Measurements from ENCODE around the gene SYNJ2BP. TPM values are rescaled to one million over a fixed set of nuclear protein-coding genes. Genes with fewer than 3 reads are reported as not detected.
A peak's percentile ranks its signal among the peaks of the same experiment; 100 is the strongest.
"Not testable (repeated sequence)": the region's sequence is repeated elsewhere in the genome, so short reads cannot be mapped to it uniquely, and the experiment has no call there.

The SYNJ2BP gene
- total and polyA plus RNA-seq, 2 of the 13 experiments (the other 11 are each of a cell fraction or from before 2014, with no cell fraction given) = 18.1 to 28.6 TPM

DNA sequence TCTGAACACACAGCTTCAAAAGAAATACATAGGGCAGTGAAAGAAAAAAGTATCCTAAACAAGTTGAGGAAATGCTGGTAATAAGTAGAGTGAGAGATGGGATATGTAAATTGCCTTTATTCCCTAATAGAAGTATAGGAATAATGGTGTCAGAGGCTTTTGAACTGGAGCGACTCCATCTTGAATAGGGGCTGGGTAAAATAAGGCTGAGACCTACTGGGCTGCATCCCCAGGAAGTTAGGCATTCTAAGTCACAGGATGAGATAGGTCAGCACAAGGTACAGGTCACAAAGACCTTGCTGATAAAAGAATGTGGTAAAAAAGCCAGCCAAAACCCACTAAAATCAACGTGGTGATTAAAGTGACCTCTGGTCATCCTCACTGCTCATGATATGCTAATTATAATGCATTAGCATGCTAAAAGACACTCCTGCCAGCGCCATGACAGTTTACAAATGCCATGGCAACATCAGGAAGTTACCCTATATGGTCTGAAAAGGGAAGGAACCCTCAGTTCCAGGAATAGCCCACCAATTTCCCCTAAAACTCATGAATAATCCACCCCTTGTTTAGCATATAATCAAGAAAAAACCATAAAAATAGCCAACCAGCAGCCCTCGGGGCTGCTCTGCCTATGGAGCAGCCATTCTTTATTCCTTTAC is 2.5 kb upstream of the SYNJ2BP start:
- CTCF ChIA-PET (ENCODE audit: low intra/inter-chr PET ratio, low total read pairs); ATAC-seq; DNase-seq (ENCODE audit: low spot score); in situ Hi-C loops (cut with HindIII; ENCODE audit: extremely low pct_ligation_motif_present, low pct_unique_long_range_greater_than_20kb); POLR2A ChIA-PET; H3K27me3 ChIP-seq (ENCODE audit: control insufficient read depth in 1 of 2, insufficient read depth in 2 of 2, low read length in 2 of 2); H4K20me1 ChIP-seq (ENCODE audit: insufficient read depth, low read length); BruUV-seq (replicated peaks); H3K9ac ChIP-seq (ENCODE audit: insufficient read depth, low read depth, low read length); intact Hi-C loops (cut with micrococcal nuclease; ENCODE audit: unreplicated experiment); H2AFZ ChIP-seq (ENCODE audit: low read length); H3K9me3 ChIP-seq (ENCODE audit: low read length); FAIRE-seq; H3K36me3 ChIP-seq (replicated peaks in 1 of 2; ENCODE audit: control insufficient read depth in 1 of 2, insufficient read depth in 2 of 2, low read length in 2 of 2); H3K27ac ChIP-seq (ENCODE audit: extremely low read length, insufficient read depth, low read length); H3K4me3 ChIP-seq (replicated peaks in 1 of 3; ENCODE audit: insufficient read depth in 1 of 3, low read depth in 2 of 3, low read length in 3 of 3): not testable (repeated sequence)
- H3K4me2 ChIP-seq (ENCODE audit: low read depth, low read length) = 0 out of 2 replicates have a peak overlapping the region, but pooled peaks have one; percentile 7
- peaks cover 23% of the 10 kb centered on the region for H3K4me1 ChIP-seq (ENCODE audit: insufficient read depth, low read length)
- peaks cover 18% of the 10 kb centered on the region for H3K79me2 ChIP-seq (ENCODE audit: insufficient read depth, low read length)
- WGBS (ENCODE audit: low lambda C conversion rate) = 2% methylated on average over 4 of the region's 4 CpGs

DNA sequence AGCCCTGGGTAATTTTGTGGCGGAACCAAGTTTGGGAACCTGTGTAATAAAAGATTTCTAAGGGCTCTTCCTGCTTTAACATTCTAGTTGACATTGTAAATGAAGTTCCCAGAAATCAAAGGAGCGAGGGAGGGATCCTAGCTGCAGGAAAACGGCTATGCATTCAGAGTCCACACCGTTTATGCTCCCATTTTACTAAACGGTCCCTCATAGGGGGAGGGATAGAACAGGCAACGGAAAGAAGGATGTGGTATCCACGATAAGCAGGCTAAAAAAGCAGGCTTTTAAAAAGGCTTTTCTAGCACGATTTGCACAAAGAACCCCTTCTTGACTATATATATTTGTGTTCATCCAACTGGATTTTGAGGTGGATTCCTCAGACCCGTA is 559 bp downstream of the SYNJ2BP start:
- H3K4me1 ChIP-seq (ENCODE audit: insufficient read depth, low read length) = peaks cover 37% of the 10 kb centered on the region
- intact Hi-C loops (cut with micrococcal nuclease; ENCODE audit: unreplicated experiment) = no loop called here
- no peaks in the 10 kb centered on the region for H4K20me1 ChIP-seq (ENCODE audit: insufficient read depth, low read length)
- no peaks in the 10 kb centered on the region for H3K9me3 ChIP-seq (ENCODE audit: low read length)
- CTCF ChIA-PET (ENCODE audit: low intra/inter-chr PET ratio, low total read pairs) = no interaction called here
- H3K36me3 ChIP-seq (replicated peaks in 1 of 2; ENCODE audit: control insufficient read depth in 1 of 2, insufficient read depth in 2 of 2, low read length in 2 of 2) = 0 out of 5 replicates have a peak, but pooled peaks cover 1 to 8% of the 10 kb centered on the region in 2 experiments
- H3K4me3 ChIP-seq (replicated peaks in 1 of 3; ENCODE audit: insufficient read depth in 1 of 3, low read depth in 2 of 3, low read length in 3 of 3) = peak overlapping the region; percentile 79 to 83 (median 81)
- 4% methylated on average over 9 of the region's 9 CpGs for WGBS (ENCODE audit: low lambda C conversion rate)
- H3K79me2 ChIP-seq (ENCODE audit: insufficient read depth, low read length) = peaks cover 21% of the 10 kb centered on the region
- in situ Hi-C loops (cut with HindIII; ENCODE audit: extremely low pct_ligation_motif_present, low pct_unique_long_range_greater_than_20kb) = no loop called here
- DNase-seq (ENCODE audit: low spot score) = no peak
- POLR2A ChIA-PET = no interaction called here
- H3K4me2 ChIP-seq (ENCODE audit: low read depth, low read length) = peak overlapping the region; percentile 81
- H3K27ac ChIP-seq (ENCODE audit: extremely low read length, insufficient read depth, low read length) = peak overlapping the region; percentile 71
- no peaks in the 10 kb centered on the region; a peak in 1 of 5 replicates for H3K27me3 ChIP-seq (ENCODE audit: control insufficient read depth in 1 of 2, insufficient read depth in 2 of 2, low read length in 2 of 2)
- peak overlapping the region; percentile 78 for H3K9ac ChIP-seq (ENCODE audit: insufficient read depth, low read depth, low read length)
- no peak for FAIRE-seq
- TF ChIP-seq ONECUT2 (CRISPR knock-in tag; IDR thresholded peaks at IDR 0.05) = 0 out of 2 replicates have a peak, but pooled peaks have one; percentile 10
- TF ChIP-seq HNRNPH1 (optimal IDR thresholded peaks at IDR 0.05; ENCODE audit: low read depth, low read length) = no peak
- TF ChIP-seq, protein P1, sequence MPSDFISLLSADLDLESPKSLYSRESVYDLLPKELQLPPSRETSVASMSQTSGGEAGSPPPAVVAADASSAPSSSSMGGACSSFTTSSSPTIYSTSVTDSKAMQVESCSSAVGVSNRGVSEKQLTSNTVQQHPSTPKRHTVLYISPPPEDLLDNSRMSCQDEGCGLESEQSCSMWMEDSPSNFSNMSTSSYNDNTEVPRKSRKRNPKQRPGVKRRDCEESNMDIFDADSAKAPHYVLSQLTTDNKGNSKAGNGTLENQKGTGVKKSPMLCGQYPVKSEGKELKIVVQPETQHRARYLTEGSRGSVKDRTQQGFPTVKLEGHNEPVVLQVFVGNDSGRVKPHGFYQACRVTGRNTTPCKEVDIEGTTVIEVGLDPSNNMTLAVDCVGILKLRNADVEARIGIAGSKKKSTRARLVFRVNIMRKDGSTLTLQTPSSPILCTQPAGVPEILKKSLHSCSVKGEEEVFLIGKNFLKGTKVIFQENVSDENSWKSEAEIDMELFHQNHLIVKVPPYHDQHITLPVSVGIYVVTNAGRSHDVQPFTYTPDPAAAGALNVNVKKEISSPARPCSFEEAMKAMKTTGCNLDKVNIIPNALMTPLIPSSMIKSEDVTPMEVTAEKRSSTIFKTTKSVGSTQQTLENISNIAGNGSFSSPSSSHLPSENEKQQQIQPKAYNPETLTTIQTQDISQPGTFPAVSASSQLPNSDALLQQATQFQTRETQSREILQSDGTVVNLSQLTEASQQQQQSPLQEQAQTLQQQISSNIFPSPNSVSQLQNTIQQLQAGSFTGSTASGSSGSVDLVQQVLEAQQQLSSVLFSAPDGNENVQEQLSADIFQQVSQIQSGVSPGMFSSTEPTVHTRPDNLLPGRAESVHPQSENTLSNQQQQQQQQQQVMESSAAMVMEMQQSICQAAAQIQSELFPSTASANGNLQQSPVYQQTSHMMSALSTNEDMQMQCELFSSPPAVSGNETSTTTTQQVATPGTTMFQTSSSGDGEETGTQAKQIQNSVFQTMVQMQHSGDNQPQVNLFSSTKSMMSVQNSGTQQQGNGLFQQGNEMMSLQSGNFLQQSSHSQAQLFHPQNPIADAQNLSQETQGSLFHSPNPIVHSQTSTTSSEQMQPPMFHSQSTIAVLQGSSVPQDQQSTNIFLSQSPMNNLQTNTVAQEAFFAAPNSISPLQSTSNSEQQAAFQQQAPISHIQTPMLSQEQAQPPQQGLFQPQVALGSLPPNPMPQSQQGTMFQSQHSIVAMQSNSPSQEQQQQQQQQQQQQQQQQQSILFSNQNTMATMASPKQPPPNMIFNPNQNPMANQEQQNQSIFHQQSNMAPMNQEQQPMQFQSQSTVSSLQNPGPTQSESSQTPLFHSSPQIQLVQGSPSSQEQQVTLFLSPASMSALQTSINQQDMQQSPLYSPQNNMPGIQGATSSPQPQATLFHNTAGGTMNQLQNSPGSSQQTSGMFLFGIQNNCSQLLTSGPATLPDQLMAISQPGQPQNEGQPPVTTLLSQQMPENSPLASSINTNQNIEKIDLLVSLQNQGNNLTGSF (CRISPR knock-in tag; IDR thresholded peaks at IDR 0.05) = no peak
- TF ChIP-seq, protein P2, sequence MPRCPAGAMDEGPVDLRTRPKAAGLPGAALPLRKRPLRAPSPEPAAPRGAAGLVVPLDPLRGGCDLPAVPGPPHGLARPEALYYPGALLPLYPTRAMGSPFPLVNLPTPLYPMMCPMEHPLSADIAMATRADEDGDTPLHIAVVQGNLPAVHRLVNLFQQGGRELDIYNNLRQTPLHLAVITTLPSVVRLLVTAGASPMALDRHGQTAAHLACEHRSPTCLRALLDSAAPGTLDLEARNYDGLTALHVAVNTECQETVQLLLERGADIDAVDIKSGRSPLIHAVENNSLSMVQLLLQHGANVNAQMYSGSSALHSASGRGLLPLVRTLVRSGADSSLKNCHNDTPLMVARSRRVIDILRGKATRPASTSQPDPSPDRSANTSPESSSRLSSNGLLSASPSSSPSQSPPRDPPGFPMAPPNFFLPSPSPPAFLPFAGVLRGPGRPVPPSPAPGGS (CRISPR knock-in tag; IDR thresholded peaks at IDR 0.05) = no peak
- TF ChIP-seq SNAPC2 (CRISPR knock-in tag; IDR thresholded peaks at IDR 0.05) = 0 out of 2 replicates have a peak, but pooled peaks have one; percentile 3
- TF ChIP-seq IRX3 (CRISPR knock-in tag; IDR thresholded peaks at IDR 0.05; ENCODE audit: borderline replicate concordance, low read depth) = 0 out of 2 replicates have a peak, but pooled peaks have one; percentile 17
- TF ChIP-seq, protein P3, sequence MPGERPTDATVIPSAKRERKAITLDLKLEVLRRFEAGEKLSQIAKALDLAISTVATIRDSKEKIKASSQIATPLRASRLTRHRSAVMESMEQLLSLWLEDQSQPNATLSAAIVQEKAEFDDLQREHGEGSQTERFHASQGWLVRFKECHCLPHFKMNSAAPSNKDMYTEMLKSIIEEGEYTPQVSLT (CRISPR knock-in tag; IDR thresholded peaks at IDR 0.05; ENCODE audit: borderline replicate concordance, low read depth) = no peak
- H2AFZ ChIP-seq (ENCODE audit: low read length) = peak overlapping the region; percentile 92
- BruUV-seq (replicated peaks) = TSS peak; percentile 65
- ATAC-seq = peak; percentile 71

Measured in HepG2 (cell line).